HG02678 (cell line): Measurements from ENCODE around the gene AMY1B.
"Not testable (repeated sequence)": the region's sequence is repeated elsewhere in the genome, so short reads cannot be mapped to it uniquely, and the experiment has no call there.

ENCODE experiments used
- ATAC-seq: cut with Tn5 transposase; IDR thresholded peaks from one replicate; pipeline ENCODE4 v1.9.1; 2021; ENCODE audit warnings: mild to moderate bottlenecking, moderate library complexity; ENCODE audit not compliant: unreplicated experiment

Gene AMY1B

GRCh38 chr1:103696110-103696509 is at the start of gene AMY1B:
Gene AMY1B, minus strand, starts transcription at chr1:103696210. Its CDS starts 571 bp downstream, at chr1:103695639.
- not testable (repeated sequence) for ATAC-seq

- not testable (repeated sequence) for ATAC-seq
Measured at GRCh38 chr1:103745040-103745439, 49.0 kb upstream of the AMY1B start.

GRCh38 chr1:103744449-103744848 is 48.4 kb upstream of the AMY1B start:
- ATAC-seq: not testable (repeated sequence)

GRCh38 chr1:103738031-103738430 is 42.0 kb upstream of the AMY1B start:
- ATAC-seq: not testable (repeated sequence)

- not testable (repeated sequence) for ATAC-seq
Measured at GRCh38 chr1:103735334-103735733, 39.3 kb upstream of the AMY1B start.

- not testable (repeated sequence) for ATAC-seq
Measured at GRCh38 chr1:103721473-103721872, 25.5 kb upstream of the AMY1B start.

GRCh38 chr1:103717404-103717803 is 21.4 kb upstream of the AMY1B start:
- not testable (repeated sequence) for ATAC-seq

GRCh38 chr1:103710381-103710780 is 14.4 kb upstream of the AMY1B start:
- ATAC-seq: not testable (repeated sequence)

GRCh38 chr1:103707670-103708069 is 11.7 kb upstream of the AMY1B start:
- ATAC-seq: not testable (repeated sequence)

- not testable (repeated sequence) for ATAC-seq
Measured at GRCh38 chr1:103701256-103701655, 5.2 kb upstream of the AMY1B start.

GRCh38 chr1:103700669-103701068 is 4.7 kb upstream of the AMY1B start:
- ATAC-seq: not testable (repeated sequence)

- not testable (repeated sequence) for ATAC-seq
Measured at GRCh38 chr1:103697430-103697829, 1.4 kb upstream of the AMY1B start.

GRCh38 chr1:103676335-103676734 is 19.7 kb downstream of the AMY1B start:
- not testable (repeated sequence) for ATAC-seq

GRCh38 chr1:103655460-103655859 is 40.5 kb downstream of the AMY1B start, which contains the start of gene AMY1A:
Gene AMY1A, plus strand, starts transcription at chr1:103655760. Its CDS starts 571 bp downstream, at chr1:103656331.
- ATAC-seq: not testable (repeated sequence)

GRCh38 chr1:103654133-103654532 is 41.9 kb downstream of the AMY1B start:
- ATAC-seq: not testable (repeated sequence)

- not testable (repeated sequence) for ATAC-seq
Measured at GRCh38 chr1:103650889-103651288, 45.1 kb downstream of the AMY1B start.

GRCh38 chr1:103650305-103650704 is 45.7 kb downstream of the AMY1B start:
- ATAC-seq: not testable (repeated sequence)

- ATAC-seq: not testable (repeated sequence)
Measured at GRCh38 chr1:103643908-103644307, 52.1 kb downstream of the AMY1B start.

- ATAC-seq: not testable (repeated sequence)
Measured at GRCh38 chr1:103641194-103641593, 54.8 kb downstream of the AMY1B start.
